H1 (cell line): Measurements from ENCODE around the gene TMEM82. TPM values are rescaled to one million over a fixed set of nuclear protein-coding genes. Genes with fewer than 3 reads are reported as not detected.

Experiments
- CTCF ChIA-PET: fragments of 300-600 bp; sonication (Branson Sonifier 250); formaldehyde crosslinking; loops from one replicate; lab custom pipeline; 2021; ENCODE audit not compliant: partially characterized antibody; lab: Charles Lee
- POLR2A ChIA-PET: fragments of 300-600 bp; sonication (Branson Sonifier 250); formaldehyde crosslinking; loops from one replicate; lab custom pipeline; 2021; ENCODE audit warnings: inconsistent platforms; ENCODE audit not compliant: partially characterized antibody; lab: Charles Lee
- DNase-seq, 2 experiments: peaks; one replicate each; pipeline versions ENCODE4 v3.0.0 to v3.0.0-alpha.2; 2010 to 2022; ENCODE audit warnings: low spot score in 2 of 2, low read depth in 1 of 2, mixed read lengths in 1 of 2
- FAIRE-seq: peaks from 2 replicates; lab custom pipeline; 2011; peaks lifted over from hg19 to GRCh38; lab: Jason Lieb, UNC
- H2AFZ ChIP-seq: 2 replicates; pipeline ENCODE4 v1.8.1; 2012; ENCODE audit warnings: low read length, inconsistent platforms
- H2AK5ac ChIP-seq: 2 replicates; pipeline ENCODE4 v1.6.1; 2013; ENCODE audit warnings: low read depth, low read length
- H2BK120ac ChIP-seq: replicated peaks from 2 replicates; pipeline ENCODE3; 2013; ENCODE audit warnings: low read depth, low read length, inconsistent platforms
- H2BK12ac ChIP-seq: 2 replicates; pipeline ENCODE4 v1.6.1; 2013; ENCODE audit warnings: low read depth, low read length
- H2BK15ac ChIP-seq: 2 replicates; pipeline ENCODE4 v1.6.1; 2013; ENCODE audit warnings: low read length
- H2BK20ac ChIP-seq: 2 replicates; pipeline ENCODE4 v1.6.1; 2013; ENCODE audit warnings: low read length
- H2BK5ac ChIP-seq: 2 replicates; pipeline ENCODE4 v1.6.1; 2013; ENCODE audit warnings: low read depth, low read length
- H3K14ac ChIP-seq: 2 replicates; pipeline ENCODE4 v1.6.1; 2013; ENCODE audit warnings: inconsistent platforms; ENCODE audit not compliant: insufficient read length
- H3K18ac ChIP-seq: 2 replicates; pipeline ENCODE4 v1.6.1; 2013; ENCODE audit warnings: low read length; ENCODE audit errors: extremely low read depth
- H3K23ac ChIP-seq: 2 replicates; pipeline ENCODE4 v1.6.1; 2013; ENCODE audit warnings: inconsistent platforms; ENCODE audit not compliant: insufficient read length
- H3K23me2 ChIP-seq: 2 replicates; pipeline ENCODE4 v1.6.1; 2013; ENCODE audit warnings: low read depth, low read length
- H3K27ac ChIP-seq: 2 replicates; pipeline ENCODE4 v1.6.1; 2011; ENCODE audit warnings: low read depth, low read length, inconsistent platforms
- H3K27me3 ChIP-seq, 4 experiments: replicated peaks in 1 of 4; 1 replicate in 1 of 4; 2 replicates in 3 of 4; pipeline versions ENCODE4 v1.6.1 to v1.8.1; 2011 to 2013; ENCODE audit warnings: low read length in 3 of 4, mild to moderate bottlenecking in 3 of 4, inconsistent platforms in 2 of 4, mixed read lengths in 2 of 4, moderate library complexity in 1 of 4; ENCODE audit not compliant: control insufficient read depth in 3 of 4, insufficient read depth in 3 of 4; ENCODE audit errors: extremely low read depth in 1 of 4
- H3K36me3 ChIP-seq, 4 experiments: 2 replicates each; pipeline versions ENCODE4 v1.6.1 to v1.8.1; 2011 to 2013; ENCODE audit warnings: mild to moderate bottlenecking in 4 of 4, low read length in 3 of 4, moderate library complexity in 2 of 4, control low read depth in 1 of 4, inconsistent platforms in 1 of 4; ENCODE audit not compliant: insufficient read depth in 4 of 4, control insufficient read depth in 2 of 4
- H3K4ac ChIP-seq: replicated peaks from 2 replicates; pipeline ENCODE3; 2013; ENCODE audit warnings: low read length, low read depth, mixed read lengths, inconsistent platforms; ENCODE audit not compliant: insufficient read length
- H3K4me1 ChIP-seq, 4 experiments: replicated peaks in 1 of 4; 1 replicate in 1 of 4; 2 replicates in 3 of 4; pipeline versions ENCODE4 v1.6.1 to v1.8.1; 2011 to 2013; ENCODE audit warnings: low read length in 3 of 4, inconsistent platforms in 2 of 4, mixed read lengths in 1 of 4; ENCODE audit not compliant: insufficient read depth in 4 of 4, control insufficient read depth in 3 of 4
- H3K4me2 ChIP-seq, 2 experiments: 2 replicates each; pipeline versions ENCODE4 v1.6.1 to v1.8.1; 2011 to 2013; ENCODE audit warnings: low read depth in 2 of 2, low read length in 2 of 2, control low read depth in 1 of 2, inconsistent platforms in 1 of 2, mild to moderate bottlenecking in 1 of 2; ENCODE audit not compliant: insufficient read depth in 1 of 2
- H3K4me3 ChIP-seq, 4 experiments: fragments of 200-600, 300-600 bp in 1 of 4; sonication (generic), shearing (Covaris generic), sonication (Bioruptor Twin) in 1 of 4; 2 replicates each; pipeline versions ENCODE4 v1.5.1 to v1.8.1; 2011 to 2016; ENCODE audit warnings: low read length in 4 of 4, low read depth in 3 of 4, control low read depth in 2 of 4, inconsistent platforms in 2 of 4, mild to moderate bottlenecking in 2 of 4, mixed read lengths in 1 of 4, moderate library complexity in 1 of 4; ENCODE audit not compliant: insufficient read depth in 2 of 4; ENCODE audit errors: extremely low read depth in 1 of 4
- H3K56ac ChIP-seq: replicated peaks from 2 replicates; pipeline ENCODE3; 2013; ENCODE audit warnings: low read depth, mild to moderate bottlenecking, mixed read lengths, low read length, inconsistent platforms; ENCODE audit not compliant: insufficient read length
- H3K79me1 ChIP-seq: 2 replicates; pipeline ENCODE4 v1.6.1; 2013; ENCODE audit warnings: low read depth, low read length, control low read depth
- H3K79me2 ChIP-seq, 2 experiments: 2 replicates each; pipeline versions ENCODE4 v1.6.1 to v1.8.1; 2012 to 2013; ENCODE audit warnings: low read length in 2 of 2, mild to moderate bottlenecking in 2 of 2, inconsistent platforms in 1 of 2; ENCODE audit not compliant: insufficient read depth in 2 of 2, control insufficient read depth in 1 of 2
- H3K9ac ChIP-seq, 4 experiments: replicated peaks in 1 of 4; 1 replicate in 1 of 4; 2 replicates in 3 of 4; pipeline versions ENCODE4 v1.6.1 to v1.8.1; 2011 to 2013; ENCODE audit warnings: low read depth in 3 of 4, low read length in 3 of 4, control low read depth in 2 of 4, mild to moderate bottlenecking in 2 of 4, moderate library complexity in 2 of 4, inconsistent platforms in 1 of 4; ENCODE audit errors: extremely low read depth in 1 of 4
- H3K9me3 ChIP-seq, 2 experiments: 2 replicates each; pipeline versions ENCODE4 v1.6.1 to v1.8.1; 2012 to 2013; ENCODE audit warnings: mild to moderate bottlenecking in 2 of 2, moderate library complexity in 2 of 2, control low read depth in 1 of 2, inconsistent platforms in 1 of 2, low read depth in 1 of 2, low read length in 1 of 2, mixed read lengths in 1 of 2; ENCODE audit not compliant: insufficient read depth in 2 of 2
- H4K20me1 ChIP-seq, 2 experiments: replicated peaks in 1 of 2; 2 replicates each; pipeline versions ENCODE3 to v1.8.1; 2011 to 2013; ENCODE audit warnings: inconsistent platforms in 2 of 2, low read length in 2 of 2, mild to moderate bottlenecking in 1 of 2; ENCODE audit not compliant: insufficient read depth in 2 of 2, control insufficient read depth in 1 of 2
- H4K5ac ChIP-seq: 2 replicates; pipeline ENCODE4 v1.6.1; 2013; ENCODE audit warnings: low read length, low read depth, mixed read lengths, inconsistent platforms; ENCODE audit not compliant: insufficient read length
- H4K8ac ChIP-seq: 2 replicates; pipeline ENCODE4 v1.8.0; 2013; ENCODE audit warnings: mild to moderate bottlenecking, moderate library complexity, low read length, inconsistent platforms; ENCODE audit not compliant: insufficient read depth; ENCODE audit errors: extremely low read depth
- H4K91ac ChIP-seq: replicated peaks from 2 replicates; pipeline ENCODE3; 2013; ENCODE audit warnings: low read length, mixed read lengths, inconsistent platforms; ENCODE audit not compliant: insufficient read length
- ASH2L ChIP-seq: fragments of 200-600, 300-600 bp; sonication (generic); IDR thresholded peaks from one replicate; pipeline ENCODE4 v1.7.1; 2017; ENCODE audit warnings: low read length
- CHD1 ChIP-seq: IDR thresholded peaks from 2 replicates; pipeline ENCODE4 v1.6.1; 2012; ENCODE audit warnings: low read depth, low read length, improper control_type of control experiment
- GTF2F1 ChIP-seq: IDR thresholded peaks from 2 replicates; pipeline ENCODE4 v1.6.1; 2012; ENCODE audit warnings: low read depth, low read length, improper control_type of control experiment, borderline replicate concordance
- JUN ChIP-seq: IDR thresholded peaks from 2 replicates; pipeline ENCODE4 v1.6.1; 2011; ENCODE audit warnings: low read depth, mild to moderate bottlenecking, improper control_type of control experiment, low read length
- RBBP5 ChIP-seq: IDR thresholded peaks from 2 replicates; pipeline ENCODE4 v1.7.1; 2012; ENCODE audit warnings: low read depth, mild to moderate bottlenecking, inconsistent platforms, low read length, moderate library complexity, borderline replicate concordance
- SUZ12 ChIP-seq: fragments of 200-600 bp; sonication (generic); IDR thresholded peaks from 2 replicates; pipeline ENCODE4 v1.6.1; 2012; ENCODE audit warnings: mild to moderate bottlenecking, inconsistent platforms, low read length, moderate library complexity, mixed read lengths
- WGBS, 2 experiments: shearing (Covaris generic) in 1 of 2; methylation state at CpG; one replicate each; pipeline versions ENCODE4 v1.1.6 to v1.1.7; 2013 to 2015; ENCODE audit warnings: low lambda C conversion rate in 2 of 2, mixed read lengths in 2 of 2, inconsistent platforms in 1 of 2, low coverage in 1 of 2, missing lambda C conversion rate in 1 of 2; ENCODE audit not compliant: insufficient replicate concordance in 2 of 2, insufficient coverage in 1 of 2, insufficient read length in 1 of 2; ENCODE audit errors: extremely low coverage in 1 of 2, missing lambda C conversion rate in 1 of 2; 5-methylcytosine and 5-hydroxymethylcytosine counted together
- polyA plus RNA-seq, 7 experiments: library from polyadenylated mRNA; depleted of rRNA in 3 of 7; stranded (reverse) in 5 of 7; unstranded in 2 of 7; fragments of >200 nt in 5 of 7; fragments of 200-250 nt in 2 of 7; gene quantifications; 1 replicate in 5 of 7; 2 replicates in 1 of 7; 4 replicates in 1 of 7; pipeline versions ENCODE4 v1.2.1 to v1.2.3, GENCODE V29; 2011 to 2013; ENCODE audit warnings: missing spikeins in 2 of 7, mixed read lengths in 2 of 7
- total RNA-seq: library from RNA; stranded (reverse); fragmentation: NEBNext Ultra II Directional; extraction: Animal tissue kit (Norgen Biotek cat#: 25700); gene quantifications from 2 replicates; pipeline ENCODE4 v1.2.1, GENCODE V29; 2021

Gene TMEM82
- total and polyA plus RNA-seq, 2 of the 8 experiments (the other 6 are each of a cell fraction or from before 2014, with no cell fraction given): 0.32 to 2.1 TPM

- H3K27ac ChIP-seq: no peak overlapping the region
- no peaks in the 10 kb centered on the region for H3K4me1 ChIP-seq
- no peak overlapping the region for H3K23ac ChIP-seq
- H4K5ac ChIP-seq: no peak overlapping the region
- WGBS, 2 experiments: 90% methylated on average over 5 of the region's 6 CpGs; no CpG with 5 or more reads in 1 of the 2 experiments
- no peak overlapping the region for H2BK12ac ChIP-seq
- no peak overlapping the region for H3K56ac ChIP-seq
- no peaks in the 10 kb centered on the region for H3K27me3 ChIP-seq
- H4K91ac ChIP-seq: no peak overlapping the region
- ChIA-PET CTCF (interaction anchor here (0.8 to 1.3 kb wide), 4 partner anchors 9 to 415 kb away, joined by 3 to 6 read pairs (median 4); no protein-coding TSS in a partner anchor), POLR2A (interaction anchor here (1.6 to 6.3 kb wide), 4 partner anchors 6 to 12 kb away, joined by 7 to 37 read pairs (median 20); no protein-coding TSS in a partner anchor)
- no peaks in the 10 kb centered on the region for H3K79me2 ChIP-seq
- no peaks in the 10 kb centered on the region for H3K9me3 ChIP-seq
- H2AK5ac ChIP-seq: no peak overlapping the region
- H3K18ac ChIP-seq: no peak overlapping the region
- H4K20me1 ChIP-seq: peaks cover 3 to 5% of the 10 kb centered on the region in 2 experiments
- no peak overlapping the region for H2AFZ ChIP-seq
- no peak overlapping the region for H2BK20ac ChIP-seq
- H2BK5ac ChIP-seq: no peak overlapping the region
- H2BK120ac ChIP-seq: no peak overlapping the region
- DNase-seq (no peak), FAIRE-seq (no peak)
- H2BK15ac ChIP-seq: no peak overlapping the region
- H3K36me3 ChIP-seq: peaks cover 31 to 88% (median 60%) of the 10 kb centered on the region in 4 experiments
- H3K23me2 ChIP-seq: no peaks in the 10 kb centered on the region
- H3K4me2 ChIP-seq: no peak overlapping the region
- no peak overlapping the region for H4K8ac ChIP-seq
- H3K4me3 ChIP-seq: no peak overlapping the region
- no peak overlapping the region for H3K14ac ChIP-seq
- H3K4ac ChIP-seq: no peak overlapping the region
- H3K79me1 ChIP-seq: 0 out of 2 replicates have a peak, but pooled peaks cover 3% of the 10 kb centered on the region
- H3K9ac ChIP-seq: no peak overlapping the region
- TF ChIP-seq SUZ12 (no peak), GTF2F1 (no peak), ASH2L (no peak), CHD1 (no peak), RBBP5 (no peak), JUN (no peak)
Observed at GRCh38 chr1:15771836-15772515, 29.7 kb downstream of the TMEM82 start.
